AG04449 (cell line): ENCODE results near the gene LMNA.

ENCODE experiments used
- CTCF ChIA-PET: fragments of 350-600 bp; formaldehyde crosslinking; extraction: SDS; loops from one replicate; lab custom pipeline; 2021; ENCODE audit warnings: antibody characterized with exemption; lab: Yijun Ruan, JAX
- POLR2A ChIA-PET: fragments of 400-600, 350-600 bp; formaldehyde crosslinking; extraction: SDS; loops from one replicate; lab custom pipeline; 2020; ENCODE audit warnings: antibody characterized with exemption, inconsistent platforms; lab: Yijun Ruan, JAX
- DNase-seq: peaks from one replicate; pipeline ENCODE4 v3.0.0-alpha.2; 2010; ENCODE audit warnings: low read depth, low spot score
- H3K4me3 ChIP-seq: 2 replicates; pipeline ENCODE4 v1.5.1; 2011; ENCODE audit warnings: low read depth, mild to moderate bottlenecking, control low read depth, low read length
- TF ChIP-seq, protein P1 (sequence below): IDR thresholded peaks from one replicate; pipeline ENCODE4 v1.5.1; 2011; ENCODE audit warnings: mild to moderate bottlenecking, moderate library complexity, low read length, control low read depth, inconsistent platforms; ENCODE audit not compliant: insufficient read depth; ENCODE audit errors: missing control alignments

LMNA gene

DNA sequence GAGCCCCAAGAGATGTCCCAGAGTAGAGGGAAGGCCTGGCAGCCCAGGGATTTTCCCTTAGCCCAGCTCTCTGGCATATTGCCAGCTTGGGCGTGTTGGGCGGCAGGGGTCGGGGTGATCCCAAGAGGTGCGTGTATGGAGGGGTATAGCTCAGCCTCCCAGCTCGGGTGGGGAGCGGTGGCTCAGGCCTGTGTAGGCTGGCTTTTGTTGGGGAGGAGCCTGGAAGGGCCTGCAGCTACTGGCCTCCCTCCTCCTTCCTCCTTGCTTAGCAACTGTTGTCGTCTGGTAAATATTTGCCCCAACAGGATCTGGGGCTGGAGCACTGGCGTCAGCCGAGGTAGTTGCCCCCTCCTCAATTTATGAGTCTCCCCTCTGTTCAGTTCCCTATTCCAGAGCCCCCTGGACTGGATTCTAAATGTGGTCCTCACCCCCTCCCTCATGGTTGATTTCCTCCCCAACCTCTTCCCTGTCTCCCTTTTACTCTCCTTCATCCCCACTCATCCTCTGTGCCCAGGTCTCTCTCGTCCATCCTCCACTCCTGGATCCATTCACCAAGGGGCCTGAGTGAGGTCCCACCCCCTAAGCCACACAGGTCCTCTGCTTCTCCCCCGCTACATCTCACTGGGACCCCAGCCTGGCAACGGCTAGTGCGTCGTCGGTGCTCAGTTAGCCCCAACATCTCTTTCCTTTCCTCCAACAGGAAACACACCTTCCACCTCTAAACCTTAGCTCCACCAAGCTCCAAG is 10.3 kb upstream of the LMNA start:
- no peak for DNase-seq
- TF ChIP-seq, protein P1, sequence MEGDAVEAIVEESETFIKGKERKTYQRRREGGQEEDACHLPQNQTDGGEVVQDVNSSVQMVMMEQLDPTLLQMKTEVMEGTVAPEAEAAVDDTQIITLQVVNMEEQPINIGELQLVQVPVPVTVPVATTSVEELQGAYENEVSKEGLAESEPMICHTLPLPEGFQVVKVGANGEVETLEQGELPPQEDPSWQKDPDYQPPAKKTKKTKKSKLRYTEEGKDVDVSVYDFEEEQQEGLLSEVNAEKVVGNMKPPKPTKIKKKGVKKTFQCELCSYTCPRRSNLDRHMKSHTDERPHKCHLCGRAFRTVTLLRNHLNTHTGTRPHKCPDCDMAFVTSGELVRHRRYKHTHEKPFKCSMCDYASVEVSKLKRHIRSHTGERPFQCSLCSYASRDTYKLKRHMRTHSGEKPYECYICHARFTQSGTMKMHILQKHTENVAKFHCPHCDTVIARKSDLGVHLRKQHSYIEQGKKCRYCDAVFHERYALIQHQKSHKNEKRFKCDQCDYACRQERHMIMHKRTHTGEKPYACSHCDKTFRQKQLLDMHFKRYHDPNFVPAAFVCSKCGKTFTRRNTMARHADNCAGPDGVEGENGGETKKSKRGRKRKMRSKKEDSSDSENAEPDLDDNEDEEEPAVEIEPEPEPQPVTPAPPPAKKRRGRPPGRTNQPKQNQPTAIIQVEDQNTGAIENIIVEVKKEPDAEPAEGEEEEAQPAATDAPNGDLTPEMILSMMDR: no peak
- ChIA-PET CTCF (interaction anchor here (2.1 to 29.5 kb wide), 4 partner anchors 11 to 122 kb away, joined by 10 to 1837 read pairs (median 81); partner anchors contain the start of genes LMNA and SEMA4A), POLR2A (interaction anchor here (0.8 to 5.9 kb wide), 5 partner anchors 8 to 26 kb away, joined by 4 to 62 read pairs (median 6); partner anchors contain the start of gene LMNA)
- peak overlapping the region; percentile 29 for H3K4me3 ChIP-seq

DNA sequence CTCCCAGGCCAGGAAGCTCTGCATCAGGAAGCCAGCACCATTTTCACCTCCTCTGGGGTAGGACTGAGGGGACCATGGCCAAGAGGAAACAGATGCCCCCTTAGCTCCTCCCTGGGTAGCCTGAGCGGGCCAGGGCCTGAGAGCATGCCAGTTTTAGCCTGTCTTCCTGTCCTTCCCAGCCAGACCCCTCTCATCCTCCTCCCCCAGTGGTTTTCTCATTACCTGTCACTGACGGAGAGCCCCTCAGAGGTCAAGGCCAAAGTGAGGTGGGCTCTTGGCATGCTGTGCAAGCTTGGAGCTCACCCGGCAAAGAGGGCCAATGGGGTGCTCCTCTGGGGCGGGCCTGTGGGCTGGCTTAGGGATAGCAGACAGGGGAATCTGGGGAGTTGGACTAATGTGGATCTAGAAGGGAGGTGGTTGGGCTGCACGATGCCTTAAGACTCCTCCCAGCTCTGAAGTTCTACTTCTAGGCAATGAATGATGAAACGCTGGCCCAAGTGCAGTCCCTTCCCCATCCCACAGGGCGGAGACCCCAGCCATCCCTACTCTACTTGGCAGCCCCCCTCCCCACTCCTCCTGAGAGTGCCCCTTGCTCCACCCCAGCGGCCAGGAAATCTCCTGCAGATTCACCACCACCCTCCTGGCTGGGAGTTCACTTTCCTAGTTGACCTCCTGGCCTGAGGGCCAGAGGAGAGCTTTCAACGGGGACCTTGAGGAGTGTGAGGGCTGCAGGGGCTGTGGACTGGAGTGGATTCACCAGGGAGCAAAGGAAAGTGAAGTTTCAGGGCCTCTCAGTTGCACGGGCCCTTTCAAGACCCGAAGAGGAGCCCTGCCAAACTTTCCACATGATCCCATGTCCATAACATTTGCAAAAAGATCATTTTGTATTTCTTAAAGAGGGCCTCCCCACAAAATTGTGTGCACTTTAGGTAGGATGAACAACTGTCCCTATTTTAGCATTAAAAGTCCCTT is 9.4 kb upstream of the LMNA start:
- TF ChIP-seq, protein P1: no peak
- no peak for DNase-seq
- ChIA-PET POLR2A (interaction anchor here (1.1 to 5.9 kb wide), 3 partner anchors 11 to 25 kb away, joined by 4 to 62 read pairs (median 60); partner anchors contain the start of gene LMNA), CTCF (interaction anchor here (2.1 to 29.5 kb wide), 3 partner anchors 11 to 120 kb away, joined by 10 to 1837 read pairs (median 147); partner anchors contain the start of genes LMNA and SEMA4A)
- peak overlapping the region; percentile 21 for H3K4me3 ChIP-seq

DNA sequence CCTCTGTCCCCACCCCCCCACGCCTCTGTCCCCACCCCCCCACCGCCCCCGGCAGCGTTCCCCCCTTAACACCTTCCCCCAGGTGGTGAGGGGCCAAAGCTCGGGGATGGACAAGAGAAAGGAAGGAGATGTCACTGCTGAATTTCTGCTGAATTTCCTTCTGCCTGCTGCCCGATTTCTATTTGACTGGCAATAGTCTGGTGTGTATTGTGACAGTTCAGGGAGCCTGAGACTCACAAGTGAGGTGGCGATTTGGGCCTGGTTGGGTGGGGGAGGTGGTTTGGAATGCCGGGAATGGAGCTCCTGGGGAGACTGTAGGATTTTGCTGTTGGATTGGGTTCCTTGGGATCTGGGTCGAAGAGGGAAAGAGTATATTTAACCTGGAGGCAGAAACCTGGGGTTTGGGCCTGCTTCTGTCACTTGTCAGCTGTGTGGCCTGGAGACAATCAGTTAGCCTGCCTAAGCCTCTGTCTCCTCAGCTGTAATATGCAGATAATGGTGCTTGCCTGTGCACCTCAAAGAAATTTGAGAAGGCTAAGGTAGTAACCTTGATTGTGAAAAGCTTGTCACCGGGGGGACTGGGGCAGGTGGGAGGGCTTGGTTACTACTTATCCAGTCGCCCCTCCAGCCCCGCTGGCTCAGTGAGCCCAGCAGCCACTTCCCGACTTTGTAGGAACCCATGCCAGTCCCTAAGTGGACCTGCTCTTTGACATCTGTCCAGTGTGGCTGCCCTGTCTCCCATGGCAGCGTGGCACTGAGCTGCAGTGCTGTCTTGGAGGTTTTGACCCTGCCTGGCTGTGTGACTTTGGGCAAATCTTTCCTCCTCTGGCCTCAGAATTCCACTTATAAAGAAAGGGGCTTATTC is 7.7 kb upstream of the LMNA start:
- DNase-seq: no peak
- ChIA-PET POLR2A (interaction anchor here (0.7 to 5.9 kb wide), 8 partner anchors 8 to 24 kb away, joined by 3 to 62 read pairs (median 4); partner anchors contain the start of gene LMNA), CTCF (interaction anchor here (1.6 to 29.5 kb wide), 3 partner anchors 13 to 118 kb away, joined by 7 to 1837 read pairs (median 147); partner anchors contain the start of genes LMNA and SEMA4A)
- TF ChIP-seq, protein P1: no peak
- peak overlapping the region; percentile 16; the same call in 1 of the 2 replicates for H3K4me3 ChIP-seq

DNA sequence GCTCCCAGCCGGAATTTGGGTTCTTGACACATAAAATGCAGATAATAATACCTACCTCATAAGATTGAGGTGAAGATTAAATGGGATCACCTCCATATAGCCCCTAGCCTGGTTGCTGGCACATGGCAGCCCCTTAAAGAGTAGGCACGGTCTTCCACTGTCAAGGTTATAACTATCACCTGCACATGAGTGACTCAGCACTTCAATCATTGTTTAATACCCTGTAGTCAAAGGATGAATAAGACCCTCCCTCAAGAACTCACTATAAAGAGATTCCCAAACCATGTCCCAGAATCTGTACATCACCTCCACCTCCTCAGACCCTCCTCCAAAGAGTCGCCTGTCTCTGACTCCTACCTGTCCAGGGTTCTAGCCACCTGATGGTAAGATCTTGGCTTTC is 6.5 kb upstream of the LMNA start:
- TF ChIP-seq, protein P1: no peak
- ChIA-PET POLR2A (interaction anchor here (0.6 to 1.4 kb wide), 3 partner anchors 8 to 25 kb away, joined by 3 to 4 read pairs (median 4); no protein-coding TSS in a partner anchor), CTCF (interaction anchor here (1.9 to 29.5 kb wide), 3 partner anchors 9 to 26 kb away, joined by 4 to 1837 read pairs (median 147); partner anchors contain the start of genes LMNA and SEMA4A)
- H3K4me3 ChIP-seq: no peak overlapping the region
- DNase-seq: no peak

DNA sequence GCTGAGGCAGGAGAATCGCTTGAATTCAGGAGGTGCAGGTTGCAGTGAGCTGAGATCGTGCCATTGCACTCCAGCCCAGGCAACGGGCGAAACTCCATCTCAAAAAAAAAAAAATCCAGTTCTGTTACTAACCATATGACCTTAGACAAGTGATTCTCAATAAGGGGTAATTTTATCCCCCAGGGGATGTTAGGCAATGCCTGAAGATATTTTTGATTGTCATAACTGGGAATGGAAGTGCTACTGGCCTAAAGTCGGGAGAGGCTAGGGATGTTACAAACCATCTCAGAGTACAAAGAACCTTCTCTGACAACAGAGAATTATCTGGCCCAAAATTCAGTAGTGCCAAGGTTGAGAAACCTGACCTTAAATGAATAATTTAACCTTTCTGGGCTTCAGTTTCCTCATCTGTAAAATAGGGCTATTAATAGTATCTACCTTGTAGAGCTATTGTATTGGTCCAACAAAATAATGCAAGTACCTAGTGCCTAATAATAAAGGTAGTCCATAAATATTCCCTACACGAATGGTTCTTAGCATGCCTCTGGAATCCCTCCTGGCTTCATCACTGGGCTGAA is 5.8 kb upstream of the LMNA start:
- POLR2A ChIA-PET: interaction anchor here (0.6 to 0.9 kb wide), 2 partner anchors 16 to 24 kb away, joined by 3 to 4 read pairs; no protein-coding TSS in a partner anchor
- CTCF ChIA-PET: interaction anchor here (1.0 to 29.5 kb wide), 4 partner anchors 10 to 25 kb away, joined by 4 to 1837 read pairs (median 4); partner anchors contain the start of genes LMNA and SEMA4A
- DNase-seq: no peak

More for the DNA sequence above, 5.8 kb upstream of the LMNA start:
- H3K4me3 ChIP-seq: no peak overlapping the region
- TF ChIP-seq, protein P1: no peak
